Activated naive CD4-positive, alpha-beta T cell treated with anti-CD3 and anti-CD28 coated beads, Interleukin-2, amount 10 ng/mL, durations not matched to agents 7 days and 5 days (primary cell): ENCODE data around the gene CNTN4.

Experiments used
- CTCF ChIA-PET: fragments of 350-600 bp; sonication (Branson Sonifier 250); formaldehyde crosslinking; loops from one replicate; lab custom pipeline; 2021; ENCODE audit warnings: antibody characterized with exemption; lab: Charles Lee
- DNase-seq: peaks from one replicate; pipeline ENCODE4 v3.0.0-alpha.2; 2020
- H3K27ac Mint-ChIP-seq: one replicate; pipeline ENCODE4 v1.8.0; 2021; ENCODE audit warnings: mild to moderate bottlenecking, moderate library complexity, mixed read lengths
- H3K27me3 Mint-ChIP-seq: one replicate; pipeline ENCODE4 v1.8.0; 2021; ENCODE audit warnings: mild to moderate bottlenecking, mixed read lengths
- H3K36me3 Mint-ChIP-seq: one replicate; pipeline ENCODE4 v1.8.0; 2021; ENCODE audit warnings: mixed read lengths
- H3K4me1 Mint-ChIP-seq: one replicate; pipeline ENCODE4 v1.8.0; 2021; ENCODE audit warnings: mixed read lengths
- H3K4me3 Mint-ChIP-seq: one replicate; pipeline ENCODE4 v1.8.0; 2021; ENCODE audit warnings: mild to moderate bottlenecking, moderate library complexity, mixed read lengths
- H3K9me3 Mint-ChIP-seq: one replicate; pipeline ENCODE4 v1.8.0; 2021; ENCODE audit warnings: mixed read lengths

Gene CNTN4

DNA sequence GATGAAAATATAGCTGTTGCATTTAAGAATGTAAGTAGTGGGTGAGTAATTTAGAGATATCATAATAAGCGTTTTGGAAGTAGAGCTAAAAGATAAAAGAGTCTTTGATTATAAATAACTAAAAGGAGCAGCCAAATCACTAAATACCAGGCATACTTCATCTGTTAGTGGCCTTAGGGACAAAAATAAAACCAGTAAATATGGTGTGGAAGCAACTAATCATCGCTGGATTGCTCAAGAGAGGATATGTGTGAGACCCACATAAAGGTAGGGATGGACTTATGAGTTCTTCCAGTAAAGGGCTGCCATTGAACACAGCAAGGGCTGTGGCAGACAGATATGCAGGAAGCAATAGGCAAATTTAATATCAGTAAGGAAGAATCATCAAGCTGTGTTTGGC lies 356.2 kb downstream of the CNTN4 start:
- Mint-ChIP-seq H3K9me3 (no peaks in the 10 kb centered on the region), H3K36me3 (no peaks in the 10 kb centered on the region), H3K27me3 (no peaks in the 10 kb centered on the region), H3K27ac (peak overlapping the region; percentile 55), H3K4me1 (no peaks in the 10 kb centered on the region), H3K4me3 (no peak overlapping the region)
- CTCF ChIA-PET: no interaction called here
- DNase-seq: no peak

- no peak overlapping the region for H3K4me3 Mint-ChIP-seq
- H3K9me3 Mint-ChIP-seq: no peaks in the 10 kb centered on the region
- DNase-seq: no peak
- H3K27ac Mint-ChIP-seq: no peak overlapping the region
- H3K27me3 Mint-ChIP-seq: no peaks in the 10 kb centered on the region
- CTCF ChIA-PET: no interaction called here
- no peaks in the 10 kb centered on the region for H3K36me3 Mint-ChIP-seq
- H3K4me1 Mint-ChIP-seq: no peaks in the 10 kb centered on the region
These were observed 358.1 kb downstream of the CNTN4 start for GRCh38 chr3:2456788-2457187.

GRCh38 chr3:2458816-2459215 lies 360.1 kb downstream of the CNTN4 start:
- Mint-ChIP-seq H3K27me3 (no peaks in the 10 kb centered on the region), H3K9me3 (no peaks in the 10 kb centered on the region), H3K4me3 (no peak overlapping the region), H3K4me1 (no peaks in the 10 kb centered on the region), H3K27ac (no peak overlapping the region), H3K36me3 (no peaks in the 10 kb centered on the region)
- CTCF ChIA-PET: no interaction called here
- no peak for DNase-seq

DNA sequence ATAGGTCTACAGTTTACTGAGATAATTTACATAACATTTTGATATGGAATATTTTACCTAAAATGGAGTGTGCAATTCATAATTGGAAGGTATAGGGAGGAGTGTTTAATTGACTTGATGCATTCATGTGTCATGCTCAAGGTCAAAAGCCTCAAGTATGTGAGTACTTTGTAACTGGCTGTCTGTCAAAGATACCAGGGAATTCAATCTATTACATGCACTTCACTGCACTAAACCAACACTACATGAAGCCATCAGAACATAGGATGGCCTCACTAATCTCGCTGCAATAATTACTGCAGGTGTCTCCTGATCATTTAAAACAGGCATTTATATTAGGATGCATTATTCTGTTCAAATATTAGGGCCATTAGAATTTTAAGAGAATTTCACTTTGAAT lies 367.2 kb downstream of the CNTN4 start:
- CTCF ChIA-PET: no interaction called here
- Mint-ChIP-seq H3K36me3 (no peaks in the 10 kb centered on the region), H3K27me3 (no peaks in the 10 kb centered on the region), H3K4me3 (no peak overlapping the region), H3K4me1 (no peaks in the 10 kb centered on the region), H3K9me3 (no peaks in the 10 kb centered on the region), H3K27ac (no peak overlapping the region)
- no peak for DNase-seq

DNA sequence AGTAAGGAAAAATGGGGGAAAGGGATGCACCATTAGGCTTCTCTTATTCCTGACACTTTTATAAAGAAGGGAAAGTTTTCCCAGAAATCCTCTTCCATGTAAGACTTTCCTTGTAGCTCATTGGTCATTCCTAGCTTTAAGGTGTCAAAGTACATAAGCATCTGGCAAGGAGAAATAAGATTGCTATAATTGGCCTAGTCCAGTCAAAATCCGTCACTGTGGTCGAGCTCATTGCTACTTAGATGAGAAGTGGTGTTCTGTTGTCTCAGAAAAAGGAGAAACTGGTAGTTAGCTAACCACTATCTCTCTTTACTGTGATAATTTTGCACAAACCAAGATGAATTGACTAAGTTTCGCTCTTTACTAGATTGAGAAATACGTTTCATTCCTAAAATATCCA lies 370.1 kb downstream of the CNTN4 start:
- H3K4me3 Mint-ChIP-seq: no peak overlapping the region
- no peaks in the 10 kb centered on the region for H3K27me3 Mint-ChIP-seq
- H3K36me3 Mint-ChIP-seq: no peaks in the 10 kb centered on the region
- CTCF ChIA-PET: no interaction called here
- no peak for DNase-seq
- no peaks in the 10 kb centered on the region for H3K9me3 Mint-ChIP-seq
- no peak overlapping the region for H3K27ac Mint-ChIP-seq
- H3K4me1 Mint-ChIP-seq: no peaks in the 10 kb centered on the region

DNA sequence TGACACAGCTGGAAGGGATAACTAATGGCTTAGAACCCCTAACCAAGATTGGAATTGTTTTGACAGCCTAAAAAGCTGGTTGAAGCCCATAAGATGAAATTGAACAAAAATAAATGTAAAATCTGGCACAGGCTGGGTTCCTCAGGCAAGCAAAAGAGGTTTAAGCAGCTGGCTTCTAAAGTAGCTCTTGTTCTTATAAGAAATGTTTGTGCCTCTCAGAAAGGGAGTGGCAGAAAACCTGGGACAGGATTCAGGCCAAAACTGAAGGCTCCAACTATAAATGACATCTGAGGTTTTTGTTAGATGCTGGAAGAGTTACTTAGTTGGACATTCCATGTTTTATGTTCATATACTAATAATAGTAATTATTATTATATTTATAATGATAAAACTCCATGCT lies 378.3 kb downstream of the CNTN4 start:
- Mint-ChIP-seq H3K27ac (no peak overlapping the region), H3K4me1 (no peaks in the 10 kb centered on the region), H3K9me3 (peaks cover 2% of the 10 kb centered on the region), H3K36me3 (no peaks in the 10 kb centered on the region), H3K27me3 (no peaks in the 10 kb centered on the region), H3K4me3 (no peak overlapping the region)
- CTCF ChIA-PET: no interaction called here
- no peak for DNase-seq

DNA sequence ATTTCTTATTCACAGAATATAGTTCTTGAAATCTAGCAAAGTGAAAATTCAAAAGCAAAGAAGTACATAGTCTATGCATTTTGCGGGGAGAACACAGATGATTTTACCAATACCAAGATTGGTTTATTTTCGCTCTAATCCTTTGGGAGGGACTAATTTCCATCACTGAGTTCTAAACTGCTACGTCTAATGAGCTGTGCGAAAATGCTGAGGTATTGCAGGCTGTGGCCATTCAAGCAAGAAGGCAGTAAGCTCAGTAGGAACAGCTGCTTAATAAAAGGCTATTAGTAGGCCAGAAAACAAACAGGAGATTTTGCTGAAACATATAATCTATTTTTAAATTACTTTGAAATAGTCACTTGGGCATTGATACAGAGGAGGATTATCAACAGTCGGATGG lies 379.0 kb downstream of the CNTN4 start:
- no peaks in the 10 kb centered on the region for H3K4me1 Mint-ChIP-seq

DNA sequence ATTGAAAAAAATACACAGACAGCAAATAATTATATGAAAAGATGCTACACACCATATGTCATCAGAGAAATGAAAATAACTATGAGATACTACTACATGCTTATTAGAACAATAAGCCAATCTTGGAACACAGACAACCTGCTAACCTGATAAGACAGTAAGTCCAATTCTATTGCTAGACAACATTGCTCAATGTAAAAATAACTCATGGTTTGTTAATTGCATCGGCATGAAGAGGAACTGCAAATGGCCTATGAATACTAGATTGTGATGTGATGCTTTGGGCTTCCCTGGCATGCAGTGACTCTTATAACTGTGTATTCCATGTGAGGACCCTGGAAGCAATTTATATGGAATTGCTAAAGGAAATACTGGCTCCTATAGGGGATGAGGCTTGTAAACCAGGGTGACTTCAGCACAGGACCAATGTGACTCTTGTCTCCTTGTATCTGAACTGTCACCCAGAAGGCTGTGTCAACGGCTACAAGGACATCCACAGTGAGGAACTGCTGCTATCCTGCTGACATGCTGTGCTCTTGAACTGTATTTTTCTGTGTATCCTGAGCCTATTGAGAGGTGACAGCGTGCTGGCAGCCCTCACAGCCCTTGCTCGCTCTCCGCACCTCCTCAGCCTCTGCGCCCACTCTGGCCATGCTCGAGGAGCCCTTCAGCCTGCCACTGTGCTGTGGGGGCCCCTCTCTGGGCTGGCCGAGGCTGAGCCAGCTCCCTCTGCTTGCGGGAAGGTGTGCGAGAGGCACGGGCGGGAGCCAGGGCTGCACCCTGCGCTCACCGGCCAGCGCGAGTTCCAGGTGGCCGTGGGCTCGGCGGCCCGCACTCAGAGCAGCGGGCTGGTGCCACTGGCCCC lies 385.7 kb downstream of the CNTN4 start:
- Mint-ChIP-seq H3K4me1 (no peaks in the 10 kb centered on the region), H3K27ac (no peak overlapping the region), H3K36me3 (no peaks in the 10 kb centered on the region), H3K27me3 (no peaks in the 10 kb centered on the region), H3K4me3 (no peak overlapping the region), H3K9me3 (peaks cover 4% of the 10 kb centered on the region)
- CTCF ChIA-PET: no interaction called here
- no peak for DNase-seq

More for the DNA sequence above, 379.0 kb downstream of the CNTN4 start:
- CTCF ChIA-PET: no interaction called here
- no peak overlapping the region for H3K27ac Mint-ChIP-seq
- peaks cover 2% of the 10 kb centered on the region for H3K9me3 Mint-ChIP-seq
- H3K4me3 Mint-ChIP-seq: no peak overlapping the region
- no peaks in the 10 kb centered on the region for H3K36me3 Mint-ChIP-seq
- no peaks in the 10 kb centered on the region for H3K27me3 Mint-ChIP-seq
- DNase-seq: no peak

- no peaks in the 10 kb centered on the region for H3K36me3 Mint-ChIP-seq
- H3K4me3 Mint-ChIP-seq: no peak overlapping the region
- no peaks in the 10 kb centered on the region for H3K27me3 Mint-ChIP-seq
- no peak for DNase-seq
- CTCF ChIA-PET: no interaction called here
- H3K4me1 Mint-ChIP-seq: no peaks in the 10 kb centered on the region
- no peak overlapping the region for H3K27ac Mint-ChIP-seq
- H3K9me3 Mint-ChIP-seq: peaks cover 4% of the 10 kb centered on the region
These were observed 386.3 kb downstream of the CNTN4 start for GRCh38 chr3:2485027-2485375.

DNA sequence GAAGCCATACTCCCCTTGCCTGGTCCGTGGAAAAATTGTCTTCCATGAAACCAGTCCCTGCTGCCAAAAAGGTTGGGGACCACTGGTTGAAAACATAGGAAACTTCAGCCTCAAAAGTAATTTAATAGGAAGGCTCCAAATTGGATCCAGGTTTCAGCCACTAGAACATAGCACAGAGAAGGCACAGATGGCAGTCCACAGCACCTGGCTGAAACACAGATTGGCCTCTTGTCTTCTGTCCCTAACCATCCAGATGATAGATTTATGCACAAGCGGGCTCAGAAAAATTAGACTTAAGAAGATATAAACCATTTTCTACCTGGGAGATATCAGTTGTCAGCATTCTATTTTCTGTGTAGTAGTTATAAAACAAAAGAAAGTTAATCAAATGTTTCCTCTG lies 397.1 kb downstream of the CNTN4 start:
- H3K9me3 Mint-ChIP-seq: no peaks in the 10 kb centered on the region
- H3K27ac Mint-ChIP-seq: no peak overlapping the region
- no peaks in the 10 kb centered on the region for H3K4me1 Mint-ChIP-seq

GRCh38 chr3:2504912-2505311 lies 406.2 kb downstream of the CNTN4 start:
- H3K9me3 Mint-ChIP-seq: no peaks in the 10 kb centered on the region
- no peaks in the 10 kb centered on the region for H3K36me3 Mint-ChIP-seq
- no peaks in the 10 kb centered on the region for H3K27me3 Mint-ChIP-seq
- no peak overlapping the region for H3K27ac Mint-ChIP-seq
- CTCF ChIA-PET: no interaction called here
- H3K4me3 Mint-ChIP-seq: no peak overlapping the region
- no peaks in the 10 kb centered on the region for H3K4me1 Mint-ChIP-seq
- DNase-seq: no peak

More for the DNA sequence above, 397.1 kb downstream of the CNTN4 start:
- Mint-ChIP-seq H3K36me3 (no peaks in the 10 kb centered on the region), H3K27me3 (no peaks in the 10 kb centered on the region), H3K4me3 (no peak overlapping the region)
- DNase-seq: no peak
- CTCF ChIA-PET: no interaction called here

GRCh38 chr3:2506776-2507175 lies 408.1 kb downstream of the CNTN4 start:
- Mint-ChIP-seq H3K4me3 (no peak overlapping the region), H3K27me3 (no peaks in the 10 kb centered on the region), H3K4me1 (no peaks in the 10 kb centered on the region), H3K36me3 (no peaks in the 10 kb centered on the region), H3K9me3 (no peaks in the 10 kb centered on the region), H3K27ac (no peak overlapping the region)
- DNase-seq: no peak
- CTCF ChIA-PET: no interaction called here

DNA sequence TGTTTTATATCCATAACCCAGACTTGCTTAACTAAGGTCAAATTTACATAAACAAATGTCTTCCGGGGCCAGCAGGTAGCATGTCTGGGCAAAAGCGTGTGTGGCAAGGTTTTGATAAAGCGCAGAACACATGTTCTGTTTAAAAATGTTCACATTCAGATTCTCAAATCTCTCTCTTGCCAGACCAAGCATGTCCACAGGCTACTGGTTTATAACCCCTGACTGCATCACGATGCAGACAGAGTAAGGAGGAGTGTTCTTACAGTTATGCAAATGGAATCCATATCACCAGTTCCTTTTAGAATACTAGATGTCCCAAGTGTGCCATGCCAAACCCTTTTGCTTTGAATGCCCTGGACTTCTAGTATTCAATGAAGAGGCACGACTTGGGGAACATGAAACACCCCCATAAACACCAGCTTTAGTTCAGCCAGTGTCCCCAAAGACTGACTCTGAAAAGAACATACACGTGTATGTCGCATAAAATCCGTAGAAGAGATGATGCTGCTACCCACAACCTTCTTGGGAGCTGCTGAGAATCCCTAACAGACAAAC lies 412.0 kb downstream of the CNTN4 start:
- Mint-ChIP-seq H3K27ac (no peak overlapping the region), H3K9me3 (no peaks in the 10 kb centered on the region), H3K27me3 (no peaks in the 10 kb centered on the region), H3K36me3 (no peaks in the 10 kb centered on the region), H3K4me1 (no peaks in the 10 kb centered on the region), H3K4me3 (no peak overlapping the region)
- no peak for DNase-seq
- CTCF ChIA-PET: no interaction called here

GRCh38 chr3:2511356-2511755 lies 412.7 kb downstream of the CNTN4 start:
- H3K27me3 Mint-ChIP-seq: no peaks in the 10 kb centered on the region
- H3K36me3 Mint-ChIP-seq: no peaks in the 10 kb centered on the region
- DNase-seq: no peak
- H3K4me3 Mint-ChIP-seq: no peak overlapping the region
- H3K27ac Mint-ChIP-seq: no peak overlapping the region
- no peaks in the 10 kb centered on the region for H3K4me1 Mint-ChIP-seq
- H3K9me3 Mint-ChIP-seq: no peaks in the 10 kb centered on the region
- CTCF ChIA-PET: no interaction called here

DNA sequence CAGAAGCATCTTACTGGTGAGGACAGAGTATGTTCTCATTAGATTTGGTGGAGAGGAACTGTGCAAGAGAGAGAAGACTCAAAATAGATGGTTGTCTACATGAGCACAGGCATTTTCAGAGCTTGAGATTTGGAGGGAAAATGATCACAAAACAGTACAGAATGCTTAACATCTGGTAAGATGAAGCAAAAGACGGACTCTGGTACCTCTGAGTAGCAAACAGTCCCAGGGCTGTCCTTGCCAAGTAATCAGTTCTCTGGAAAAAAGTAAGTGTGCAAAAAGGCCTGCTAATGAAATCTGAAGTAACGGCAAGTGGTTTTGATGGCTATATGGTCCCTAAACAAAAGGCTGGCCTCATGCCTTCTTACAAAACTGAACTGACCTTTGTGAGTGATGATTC lies 414.2 kb downstream of the CNTN4 start:
- Mint-ChIP-seq H3K4me3 (no peak overlapping the region), H3K36me3 (no peaks in the 10 kb centered on the region), H3K27ac (no peak overlapping the region), H3K27me3 (no peaks in the 10 kb centered on the region), H3K4me1 (no peaks in the 10 kb centered on the region), H3K9me3 (no peaks in the 10 kb centered on the region)
- CTCF ChIA-PET: no interaction called here
- DNase-seq: no peak
